ENCODE data around the gene ARGFX.
"Not testable (repeated sequence)": the region's sequence is repeated elsewhere in the genome, so short reads cannot be mapped to it uniquely, and the experiment has no call there.

ARGFX gene

GRCh38 chr3:121567649-121568048 lies at the start of gene ARGFX:
TSS of gene ARGFX (plus strand) at chr3:121567949. CDS start at chr3:121570714, 2,765 bp downstream.
- no peak for DNase-seq

GRCh38 chr3:121517953-121518655 lies 49.6 kb upstream of the ARGFX start:
- no peak for DNase-seq

GRCh38 chr3:121520510-121520909 lies 47.2 kb upstream of the ARGFX start:
- no peak for DNase-seq

GRCh38 chr3:121529308-121529707 lies 38.4 kb upstream of the ARGFX start:
- no peak for DNase-seq

GRCh38 chr3:121531269-121531668 lies 36.5 kb upstream of the ARGFX start:
- DNase-seq: no peak

GRCh38 chr3:121542924-121543323 lies 24.8 kb upstream of the ARGFX start:
- no peak for DNase-seq

GRCh38 chr3:121545049-121545573 lies 22.6 kb upstream of the ARGFX start:
- peak; percentile 8 for DNase-seq

- peak; percentile 98 for DNase-seq
These were observed 21.9 kb upstream of the ARGFX start, which contains the start of gene POLQ for GRCh38 chr3:121545574-121546455. TSS of gene POLQ (minus strand) at chr3:121545988. CDS start at chr3:121545877, 111 bp downstream.

GRCh38 chr3:121552379-121552778 lies 15.4 kb upstream of the ARGFX start:
- DNase-seq: no peak

- DNase-seq: no peak
These were observed 15.0 kb upstream of the ARGFX start for GRCh38 chr3:121552797-121553196.

GRCh38 chr3:121557426-121557934 lies 10.3 kb upstream of the ARGFX start:
- no peak for DNase-seq

GRCh38 chr3:121562148-121562547 lies 5.6 kb upstream of the ARGFX start:
- DNase-seq: no peak

GRCh38 chr3:121566773-121567172 lies 976 bp upstream of the ARGFX start:
- DNase-seq: no peak

- no peak for DNase-seq
These were observed 6.7 kb downstream of the ARGFX start for GRCh38 chr3:121574449-121574848.

GRCh38 chr3:121581691-121582090 lies 13.9 kb downstream of the ARGFX start:
- DNase-seq: no peak

- DNase-seq: no peak
These were observed 16.7 kb downstream of the ARGFX start for GRCh38 chr3:121584418-121584817.

GRCh38 chr3:121592856-121593702 lies 25.3 kb downstream of the ARGFX start, which contains the start of gene FBXO40:
TSS of gene FBXO40 (plus strand) at chr3:121593379. CDS start at chr3:121620576, 27,197 bp downstream.
- no peak for DNase-seq

GRCh38 chr3:121593806-121594205 lies 26.1 kb downstream of the ARGFX start:
- DNase-seq: not testable (repeated sequence)

- no peak for DNase-seq
These were observed 27.1 kb downstream of the ARGFX start for GRCh38 chr3:121594850-121595249.

- DNase-seq: no peak
These were observed 28.1 kb downstream of the ARGFX start for GRCh38 chr3:121595765-121596406.

GRCh38 chr3:121598564-121598963 lies 30.8 kb downstream of the ARGFX start:
- no peak for DNase-seq

GRCh38 chr3:121599900-121600299 lies 32.2 kb downstream of the ARGFX start:
- DNase-seq: not testable (repeated sequence)

Measured in suppressor macrophage treated with lipopolysaccharide for 4 hours (primary cell).